B cell (primary cell): ENCODE results near the gene NEUROG1. TPM values are rescaled to one million over a fixed set of nuclear protein-coding genes. Genes with fewer than 3 reads are reported as not detected.

ENCODE experiments used
- ATAC-seq: fragments of 200-7000 bp; cut with Tn5 transposase; one replicate; pipeline ENCODE4 v1.10.0; 2021; ENCODE audit warnings: low read depth, mild to moderate bottlenecking, moderate number of reproducible peaks, moderate library complexity
- CTCF ChIA-PET: fragments of 350-600 bp; sonication (Branson Sonifier 250); formaldehyde crosslinking; loops from one replicate; lab custom pipeline; 2021; ENCODE audit warnings: antibody characterized with exemption, inconsistent platforms; lab: Charles Lee
- POLR2A ChIA-PET: fragments of 350-600 bp; sonication (Branson Sonifier 250); formaldehyde crosslinking; loops from one replicate; lab custom pipeline; 2021; ENCODE audit warnings: antibody characterized with exemption; lab: Charles Lee
- DNase-seq: peaks from one replicate; pipeline ENCODE4 v3.0.0; 2013
- H2AFZ ChIP-seq: 2 replicates; pipeline ENCODE4 v1.6.1; 2012; ENCODE audit warnings: mild to moderate bottlenecking, low read depth, low read length; ENCODE audit not compliant: insufficient read depth, poor library complexity, severe bottlenecking
- H3K27ac ChIP-seq, 2 donors: 1 replicate in 1 of 2; 2 replicates in 1 of 2; pipeline ENCODE4 v1.5.1; 2012 to 2013; ENCODE audit warnings: low read length in 2 of 2, mild to moderate bottlenecking in 2 of 2, moderate library complexity in 1 of 2
- H3K27me3 ChIP-seq, 4 experiments: fragments of 200-600 bp in 1 of 4; sonication (generic) in 1 of 4; replicated peaks in 1 of 4; 1 replicate in 2 of 4; 2 replicates in 2 of 4; pipeline versions ENCODE4 v1.6.1 to v1.7.0; 2013 to 2016; ENCODE audit warnings: low read length in 3 of 4, mild to moderate bottlenecking in 2 of 4, mixed read lengths in 1 of 4, moderate library complexity in 1 of 4; ENCODE audit not compliant: insufficient read depth in 4 of 4, control insufficient read depth in 3 of 4; ENCODE audit errors: control extremely low read depth in 1 of 4
- H3K36me3 ChIP-seq, 2 experiments: replicated peaks in 1 of 2; 1 replicate in 1 of 2; 2 replicates in 1 of 2; pipeline versions ENCODE4 v1.6.1 to v1.7.1; 2013; ENCODE audit warnings: low read length in 1 of 2; ENCODE audit not compliant: insufficient read depth in 2 of 2, control insufficient read depth in 1 of 2; ENCODE audit errors: control extremely low read depth in 1 of 2, extremely low read depth in 1 of 2
- H3K4me1 ChIP-seq, 2 donors: fragments of 200-600 bp in 1 of 2; sonication (generic) in 1 of 2; 1 replicate in 1 of 2; 2 replicates in 1 of 2; pipeline versions ENCODE4 v1.5.1 to v1.6.1; 2013 to 2017; ENCODE audit warnings: low read length in 2 of 2; ENCODE audit not compliant: control insufficient read depth in 2 of 2, insufficient read depth in 2 of 2
- H3K4me2 ChIP-seq: replicated peaks from 2 replicates; pipeline ENCODE3; 2012; ENCODE audit warnings: mild to moderate bottlenecking, low read depth, low read length; ENCODE audit not compliant: poor library complexity, severe bottlenecking
- H3K4me3 ChIP-seq, 5 experiments: fragments of 200-600 bp in 1 of 5; sonication (generic) in 1 of 5; 1 replicate in 3 of 5; 2 replicates in 2 of 5; pipeline versions ENCODE4 v1.5.1 to v1.7.0; 2011 to 2016; ENCODE audit warnings: low read length in 4 of 5, mild to moderate bottlenecking in 4 of 5, low read depth in 2 of 5, control low read depth in 1 of 5, moderate library complexity in 1 of 5; ENCODE audit not compliant: insufficient read depth in 1 of 5; ENCODE audit errors: control extremely low read depth in 1 of 5, extremely low read depth in 1 of 5
- H3K79me2 ChIP-seq: fragments of 200-600 bp; sonication (generic); one replicate; pipeline ENCODE4 v1.6.0; 2016; ENCODE audit warnings: low read length; ENCODE audit not compliant: control insufficient read depth, insufficient read depth
- H3K9ac ChIP-seq: fragments of 200-600 bp; sonication (generic); 2 replicates; pipeline ENCODE4 v1.6.1; 2017; ENCODE audit warnings: mild to moderate bottlenecking, low read length, moderate library complexity
- H3K9me3 ChIP-seq, 3 donors: one replicate each; pipeline versions ENCODE4 v1.6.1 to v1.7.1; 2013; ENCODE audit warnings: low read length in 2 of 3; ENCODE audit not compliant: control insufficient read depth in 2 of 3, insufficient read depth in 1 of 3; ENCODE audit errors: control extremely low read depth in 1 of 3
- H4K20me1 ChIP-seq: 2 replicates; pipeline ENCODE4 v1.6.0; 2012; ENCODE audit warnings: mild to moderate bottlenecking, low read length; ENCODE audit not compliant: insufficient read depth, control insufficient read depth, poor library complexity, severe bottlenecking
- H3K27ac Mint-ChIP-seq: one replicate; pipeline ENCODE4 v1.8.0; 2021; ENCODE audit warnings: mixed read lengths
- H3K27me3 Mint-ChIP-seq: one replicate; pipeline ENCODE4 v1.8.0; 2021; ENCODE audit warnings: mixed read lengths
- H3K4me1 Mint-ChIP-seq: one replicate; pipeline ENCODE4 v1.8.0; 2021; ENCODE audit warnings: mixed read lengths
- H3K4me3 Mint-ChIP-seq: one replicate; pipeline ENCODE4 v1.8.0; 2021; ENCODE audit warnings: mixed read lengths
- H3K9me3 Mint-ChIP-seq: one replicate; pipeline ENCODE4 v1.8.0; 2022; ENCODE audit warnings: mixed read lengths; ENCODE audit not compliant: insufficient read depth
- EZH2 ChIP-seq: IDR thresholded peaks from 2 replicates; pipeline ENCODE4 v1.6.1; 2012; ENCODE audit warnings: borderline replicate concordance, low read depth, mild to moderate bottlenecking, moderate library complexity, low read length; ENCODE audit not compliant: insufficient read depth, poor library complexity, severe bottlenecking
- WGBS: methylation state at CpG from one replicate; pipeline ENCODE4 v1.1.5; 2013; ENCODE audit warnings: missing lambda C conversion rate; ENCODE audit not compliant: insufficient coverage; 5-methylcytosine and 5-hydroxymethylcytosine counted together
- intact Hi-C: fragments of 100-400 bp; cut with micrococcal nuclease; formaldehyde crosslinking; loops from one replicate; pipeline ENCODE4 v1.10.0; 2022
- polyA plus RNA-seq: library from polyadenylated mRNA; depleted of rRNA; stranded (reverse); fragments of >200 nt; gene quantifications from 2 replicates; pipeline ENCODE4 v1.2.3, GENCODE V29; 2012
- total RNA-seq, 2 donors: library from RNA; stranded (reverse); fragments of 120-200 nt in 1 of 2; gene quantifications; 1 replicate in 1 of 2; 2 replicates in 1 of 2; pipeline versions ENCODE4 v1.2.3 to v1.2.4, GENCODE V29; 2013 to 2022
- TF ChIP-seq, protein P1 (sequence below): fragments of 200-600 bp; IDR thresholded peaks from one replicate; pipeline ENCODE4 v1.8.0; 2022; ENCODE audit warnings: antibody characterized with exemption, mild to moderate bottlenecking

Gene NEUROG1
- total and polyA plus RNA-seq, 2 donors (not counting 1 experiment from before 2014, with no cell fraction given) = not detected

DNA sequence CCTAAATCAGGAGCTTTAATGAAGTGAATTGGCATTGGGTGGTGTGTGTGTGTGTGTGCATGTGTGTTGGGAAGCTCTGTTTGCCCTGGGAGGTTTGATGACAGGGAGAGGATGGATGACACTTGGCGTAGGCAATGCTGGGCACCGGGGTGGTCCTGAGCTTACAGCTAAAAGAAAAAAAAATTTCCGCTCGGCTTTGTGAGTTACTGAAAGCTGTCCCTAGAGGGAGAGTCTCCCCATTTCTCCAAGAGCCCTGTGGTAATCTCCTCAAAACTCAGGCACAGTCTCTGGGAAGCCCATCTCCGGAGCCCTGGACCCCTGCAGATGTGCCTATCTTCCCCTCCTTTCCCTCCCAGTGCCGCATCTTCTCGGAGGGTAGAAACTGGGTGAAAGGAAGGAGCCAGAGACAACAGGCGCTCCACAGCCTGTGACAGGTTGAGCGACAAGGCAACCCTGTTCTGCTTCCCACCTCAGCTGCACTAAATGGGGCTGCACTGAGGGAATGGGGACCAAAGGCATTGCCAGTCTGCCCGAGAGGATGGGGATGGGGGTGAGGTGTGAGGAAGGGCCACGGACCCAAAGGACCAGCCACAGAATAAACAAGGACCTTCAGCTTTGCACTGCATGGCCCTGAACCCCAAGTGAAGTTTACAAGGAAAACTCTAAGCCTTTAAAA lies 47.8 kb downstream of the NEUROG1 start:
- intact Hi-C loops = no loop called here
- H4K20me1 ChIP-seq = no peaks in the 10 kb centered on the region
- H2AFZ ChIP-seq = no peak overlapping the region
- Mint-ChIP-seq H3K9me3 (no peaks in the 10 kb centered on the region), H3K27me3 (peaks cover 63% of the 10 kb centered on the region), H3K27ac (no peak overlapping the region), H3K4me1 (peaks cover 10% of the 10 kb centered on the region), H3K4me3 (no peak overlapping the region)
- no peaks in the 10 kb centered on the region for H3K79me2 ChIP-seq
- no peak overlapping the region for H3K9ac ChIP-seq
- H3K9me3 ChIP-seq = no peaks in the 10 kb centered on the region
- ATAC-seq (no peak), DNase-seq (no peak)
- H3K27me3 ChIP-seq = peaks cover 0 to 63% (median 28%) of the 10 kb centered on the region in 4 experiments
- no peak for TF ChIP-seq EZH2
- TF ChIP-seq, protein P1, sequence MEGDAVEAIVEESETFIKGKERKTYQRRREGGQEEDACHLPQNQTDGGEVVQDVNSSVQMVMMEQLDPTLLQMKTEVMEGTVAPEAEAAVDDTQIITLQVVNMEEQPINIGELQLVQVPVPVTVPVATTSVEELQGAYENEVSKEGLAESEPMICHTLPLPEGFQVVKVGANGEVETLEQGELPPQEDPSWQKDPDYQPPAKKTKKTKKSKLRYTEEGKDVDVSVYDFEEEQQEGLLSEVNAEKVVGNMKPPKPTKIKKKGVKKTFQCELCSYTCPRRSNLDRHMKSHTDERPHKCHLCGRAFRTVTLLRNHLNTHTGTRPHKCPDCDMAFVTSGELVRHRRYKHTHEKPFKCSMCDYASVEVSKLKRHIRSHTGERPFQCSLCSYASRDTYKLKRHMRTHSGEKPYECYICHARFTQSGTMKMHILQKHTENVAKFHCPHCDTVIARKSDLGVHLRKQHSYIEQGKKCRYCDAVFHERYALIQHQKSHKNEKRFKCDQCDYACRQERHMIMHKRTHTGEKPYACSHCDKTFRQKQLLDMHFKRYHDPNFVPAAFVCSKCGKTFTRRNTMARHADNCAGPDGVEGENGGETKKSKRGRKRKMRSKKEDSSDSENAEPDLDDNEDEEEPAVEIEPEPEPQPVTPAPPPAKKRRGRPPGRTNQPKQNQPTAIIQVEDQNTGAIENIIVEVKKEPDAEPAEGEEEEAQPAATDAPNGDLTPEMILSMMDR = no peak
- H3K4me3 ChIP-seq = no peak overlapping the region
- no peaks in the 10 kb centered on the region for H3K36me3 ChIP-seq
- no peak overlapping the region for H3K27ac ChIP-seq
- ChIA-PET CTCF (no interaction called here), POLR2A (no interaction called here)
- peaks cover 0 to 4% of the 10 kb centered on the region in 2 donors for H3K4me1 ChIP-seq
- H3K4me2 ChIP-seq = no peak overlapping the region
- 87% methylated on average over 2 of the region's 11 CpGs for WGBS

DNA sequence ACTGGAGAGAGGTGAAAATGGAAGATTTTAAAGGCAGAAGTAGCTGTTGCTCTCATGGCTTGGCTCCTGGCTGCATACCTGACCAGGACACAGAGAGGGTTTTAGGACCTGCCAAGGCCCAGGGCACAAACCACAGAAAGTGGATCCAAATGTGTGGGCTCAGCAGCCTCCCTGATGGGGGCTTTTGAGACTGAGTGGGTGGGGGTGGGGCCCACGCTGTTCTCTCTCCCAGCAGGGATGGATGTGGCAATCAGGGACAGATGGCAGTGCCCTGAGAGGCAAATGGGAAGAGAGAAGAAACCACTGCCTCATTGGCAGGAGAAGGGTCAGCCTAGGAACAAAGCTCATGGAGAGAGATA lies 48.7 kb downstream of the NEUROG1 start:
- Histone ChIP-seq H3K9ac (no peak overlapping the region), H3K4me3 (no peak overlapping the region), H4K20me1 (no peaks in the 10 kb centered on the region), H2AFZ (no peak overlapping the region), H3K27me3 (peaks cover 0 to 53% (median 26%) of the 10 kb centered on the region in 4 experiments), H3K4me1 (peaks cover 0 to 4% of the 10 kb centered on the region in 2 donors), H3K27ac (no peak overlapping the region), H3K4me2 (no peak overlapping the region), H3K36me3 (no peaks in the 10 kb centered on the region), H3K79me2 (no peaks in the 10 kb centered on the region), H3K9me3 (no peaks in the 10 kb centered on the region)
- DNase-seq = no peak
- Mint-ChIP-seq H3K4me1 (peaks cover 10% of the 10 kb centered on the region), H3K4me3 (no peak overlapping the region), H3K27me3 (peaks cover 54% of the 10 kb centered on the region), H3K27ac (no peak overlapping the region), H3K9me3 (no peaks in the 10 kb centered on the region)
- ATAC-seq = no peak
- intact Hi-C loops = no loop called here
- TF ChIP-seq EZH2 = no peak
- TF ChIP-seq, protein P1 = no peak
- ChIA-PET CTCF (no interaction called here), POLR2A (no interaction called here)
- no CpG with 5 or more reads among the region's 1 CpG for WGBS
